D721Med (cell line): ENCODE data around the gene ALPI.
"Not testable (repeated sequence)": the region's sequence is repeated elsewhere in the genome, so short reads cannot be mapped to it uniquely, and the experiment has no call there.

Experiments used
- DNase-seq: peaks from one replicate; pipeline ENCODE4 v3.0.0; 2011; ENCODE audit warnings: low spot score; ENCODE audit not compliant: insufficient read length
- FAIRE-seq: peaks from 2 replicates; lab custom pipeline; 2011; peaks lifted over from hg19 to GRCh38; lab: Jason Lieb, UNC
- CTCF ChIP-seq: IDR thresholded peaks from 2 replicates; pipeline ENCODE4 v1.5.1; 2012; ENCODE audit warnings: mild to moderate bottlenecking, control low read depth; ENCODE audit not compliant: insufficient read depth; ENCODE audit errors: missing control alignments

ALPI gene

GRCh38 chr2:232431705-232432590 is 24.0 kb upstream of the ALPI start:
- FAIRE-seq (no peak), DNase-seq (no peak)
- no peak for TF ChIP-seq CTCF

GRCh38 chr2:232432598-232433184 is 23.3 kb upstream of the ALPI start:
- DNase-seq (no peak), FAIRE-seq (no peak)
- TF ChIP-seq CTCF = no peak

- not testable (repeated sequence) for FAIRE-seq, DNase-seq
These were observed 22.3 kb upstream of the ALPI start for GRCh38 chr2:232433622-232434021.

- no peak for FAIRE-seq
- no peak for DNase-seq
- TF ChIP-seq CTCF = no peak
These were observed 21.9 kb upstream of the ALPI start for GRCh38 chr2:232434091-232434490.

GRCh38 chr2:232434563-232435374 is 21.2 kb upstream of the ALPI start:
- no peak for DNase-seq
- TF ChIP-seq CTCF = no peak
- no peak for FAIRE-seq

GRCh38 chr2:232435375-232435648 is 20.6 kb upstream of the ALPI start:
- DNase-seq (no peak), FAIRE-seq (no peak)
- TF ChIP-seq CTCF = no peak

- FAIRE-seq (no peak), DNase-seq (no peak)
- no peak for TF ChIP-seq CTCF
These were observed 20.1 kb upstream of the ALPI start for GRCh38 chr2:232435805-232436204.
